RWPE2 (cell line): ENCODE measurements around the gene CSMD2.

ENCODE experiments used
- ATAC-seq: fragments of 200-7000 bp; cut with Tn5 transposase; 3 replicates; pipeline ENCODE4 v1.9.1; 2021; ENCODE audit warnings: low read depth
- DNase-seq: peaks from one replicate; pipeline ENCODE4 v3.0.0-alpha.2; 2020; ENCODE audit warnings: low spot score
- H3K27ac ChIP-seq: fragments of 450-650 bp; 2 replicates; pipeline ENCODE4 v1.5.1; 2017; ENCODE audit warnings: mild to moderate bottlenecking; ENCODE audit not compliant: poor library complexity, severe bottlenecking
- H3K27me3 ChIP-seq: fragments of 250-450 bp; sonication (Bioruptor Pico); 2 replicates; pipeline ENCODE4 v1.5.1; 2021; ENCODE audit warnings: mild to moderate bottlenecking, moderate library complexity; ENCODE audit not compliant: insufficient read depth, poor library complexity, severe bottlenecking
- H3K36me3 ChIP-seq: fragments of 250-450 bp; sonication (Bioruptor Pico); 2 replicates; pipeline ENCODE4 v1.5.1; 2020; ENCODE audit warnings: low read depth, mild to moderate bottlenecking, moderate library complexity
- H3K4me1 ChIP-seq: fragments of 250-450 bp; sonication (Bioruptor Pico); 2 replicates; pipeline ENCODE4 v1.5.1; 2021; ENCODE audit warnings: mild to moderate bottlenecking, moderate library complexity; ENCODE audit not compliant: insufficient read depth, poor library complexity, severe bottlenecking
- H3K4me3 ChIP-seq: fragments of 250-450 bp; sonication (Bioruptor Pico); 2 replicates; pipeline ENCODE4 v1.5.1; 2021; ENCODE audit warnings: mild to moderate bottlenecking, moderate library complexity; ENCODE audit not compliant: severe bottlenecking
- H3K9me3 ChIP-seq: fragments of 250-450 bp; sonication (Bioruptor Pico); 2 replicates; pipeline ENCODE4 v1.5.1; 2021; ENCODE audit warnings: mild to moderate bottlenecking, moderate library complexity; ENCODE audit not compliant: severe bottlenecking
- TF ChIP-seq, protein P1 (sequence below): fragments of 450-650 bp; IDR thresholded peaks from one replicate; pipeline ENCODE4 v1.5.1; 2017; ENCODE audit warnings: mild to moderate bottlenecking, moderate library complexity; ENCODE audit not compliant: poor library complexity, severe bottlenecking

The CSMD2 gene

DNA sequence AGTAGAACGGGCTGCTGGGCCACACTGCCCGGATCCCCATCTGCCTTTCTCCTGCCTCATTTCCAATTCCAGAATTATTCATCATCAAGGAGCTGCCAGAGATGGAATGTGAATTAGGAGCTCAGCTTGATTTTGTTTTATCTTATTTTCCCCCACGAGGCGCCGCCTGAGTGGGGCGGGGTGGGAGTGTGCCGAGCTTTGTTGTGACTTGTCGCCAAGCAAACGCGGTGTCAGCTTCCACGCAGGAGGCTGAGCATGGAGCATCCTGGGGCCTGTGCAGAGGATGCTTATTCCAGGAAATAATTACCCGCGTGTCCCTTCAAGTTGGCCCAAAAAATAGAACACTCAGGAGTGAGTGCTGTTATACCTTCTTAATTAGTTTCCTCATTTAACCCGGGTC lies 209.9 kb downstream of the CSMD2 start:
- DNase-seq, result no peak
- TF ChIP-seq, protein P1, sequence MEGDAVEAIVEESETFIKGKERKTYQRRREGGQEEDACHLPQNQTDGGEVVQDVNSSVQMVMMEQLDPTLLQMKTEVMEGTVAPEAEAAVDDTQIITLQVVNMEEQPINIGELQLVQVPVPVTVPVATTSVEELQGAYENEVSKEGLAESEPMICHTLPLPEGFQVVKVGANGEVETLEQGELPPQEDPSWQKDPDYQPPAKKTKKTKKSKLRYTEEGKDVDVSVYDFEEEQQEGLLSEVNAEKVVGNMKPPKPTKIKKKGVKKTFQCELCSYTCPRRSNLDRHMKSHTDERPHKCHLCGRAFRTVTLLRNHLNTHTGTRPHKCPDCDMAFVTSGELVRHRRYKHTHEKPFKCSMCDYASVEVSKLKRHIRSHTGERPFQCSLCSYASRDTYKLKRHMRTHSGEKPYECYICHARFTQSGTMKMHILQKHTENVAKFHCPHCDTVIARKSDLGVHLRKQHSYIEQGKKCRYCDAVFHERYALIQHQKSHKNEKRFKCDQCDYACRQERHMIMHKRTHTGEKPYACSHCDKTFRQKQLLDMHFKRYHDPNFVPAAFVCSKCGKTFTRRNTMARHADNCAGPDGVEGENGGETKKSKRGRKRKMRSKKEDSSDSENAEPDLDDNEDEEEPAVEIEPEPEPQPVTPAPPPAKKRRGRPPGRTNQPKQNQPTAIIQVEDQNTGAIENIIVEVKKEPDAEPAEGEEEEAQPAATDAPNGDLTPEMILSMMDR, result no peak
- no peak overlapping the region for H3K27ac ChIP-seq
- ATAC-seq, result no peak
- H3K27me3 ChIP-seq, result no peaks in the 10 kb centered on the region
- H3K4me1 ChIP-seq, result no peaks in the 10 kb centered on the region
- H3K36me3 ChIP-seq, result no peaks in the 10 kb centered on the region
- H3K4me3 ChIP-seq, result no peak overlapping the region
- H3K9me3 ChIP-seq, result no peaks in the 10 kb centered on the region

DNA sequence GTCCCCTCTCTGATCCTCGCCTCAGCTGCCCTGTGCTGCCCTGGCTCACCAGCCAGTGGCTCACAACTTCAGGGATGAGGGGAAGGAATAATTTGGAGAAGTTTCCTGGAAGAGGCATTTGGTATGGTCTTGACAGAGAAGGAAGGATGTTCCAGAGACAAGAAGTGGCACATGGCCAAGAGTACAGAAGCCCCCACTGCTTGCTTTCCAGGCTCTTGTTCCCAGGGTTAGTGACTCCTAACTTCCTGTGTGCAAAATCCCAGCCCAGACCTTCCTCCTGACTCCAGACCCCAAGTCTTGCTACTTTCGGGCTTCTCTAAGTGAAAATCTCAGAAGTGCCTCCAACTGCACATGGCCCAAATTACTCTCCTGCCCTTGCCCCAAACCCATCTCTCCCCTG lies 215.5 kb downstream of the CSMD2 start:
- Histone ChIP-seq H3K4me1 (no peaks in the 10 kb centered on the region), H3K27me3 (no peaks in the 10 kb centered on the region)
- TF ChIP-seq, protein P1, result no peak

DNA sequence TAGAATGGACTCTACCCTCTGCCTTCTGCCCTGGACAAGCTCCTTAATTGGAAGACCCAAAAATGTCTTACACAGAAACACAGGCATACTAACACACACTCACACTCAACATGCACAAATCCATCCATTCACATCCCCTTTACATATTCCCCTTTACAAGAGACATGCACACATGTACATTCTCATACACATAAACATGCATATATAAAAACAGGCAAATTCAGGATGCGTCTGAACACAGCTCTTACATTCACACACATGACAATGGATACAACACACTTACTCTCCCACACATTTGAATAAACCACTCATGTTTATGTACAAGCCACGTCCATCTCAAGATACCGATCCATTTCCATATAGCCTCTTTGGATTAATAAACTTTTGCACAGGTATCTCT lies 216.7 kb downstream of the CSMD2 start:
- no peaks in the 10 kb centered on the region for H3K36me3 ChIP-seq
- DNase-seq (no peak), ATAC-seq (no peak)
- H3K9me3 ChIP-seq, result no peaks in the 10 kb centered on the region
- H3K27ac ChIP-seq, result no peak overlapping the region
- H3K4me1 ChIP-seq, result no peaks in the 10 kb centered on the region
- H3K27me3 ChIP-seq, result no peaks in the 10 kb centered on the region
- TF ChIP-seq, protein P1, result no peak
- H3K4me3 ChIP-seq, result no peak overlapping the region

More for the DNA sequence above, 215.5 kb downstream of the CSMD2 start:
- DNase-seq (no peak), ATAC-seq (no peak)
- no peaks in the 10 kb centered on the region for H3K9me3 ChIP-seq
- no peak overlapping the region for H3K4me3 ChIP-seq
- H3K27ac ChIP-seq, result no peak overlapping the region
- no peaks in the 10 kb centered on the region for H3K36me3 ChIP-seq

DNA sequence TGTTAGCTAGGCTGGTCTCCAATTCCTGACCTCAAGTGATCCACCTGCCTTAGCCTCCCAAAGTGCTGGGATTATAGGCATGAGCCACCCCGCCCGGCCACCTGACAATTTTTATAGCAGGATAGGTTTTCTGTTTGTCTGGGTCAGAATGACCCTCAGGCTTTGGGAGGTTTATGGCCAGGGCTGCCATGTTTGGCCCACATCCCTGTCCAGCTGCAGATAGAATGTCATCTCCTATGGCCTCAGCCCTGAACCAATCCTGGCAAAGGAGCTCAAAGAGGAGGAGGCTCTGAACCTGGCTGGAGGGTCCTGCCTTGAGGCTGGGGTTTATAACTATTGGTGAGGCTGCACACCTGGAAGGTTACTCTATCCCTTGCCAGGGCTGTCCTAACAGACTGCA lies 218.2 kb downstream of the CSMD2 start:
- Histone ChIP-seq H3K4me3 (no peak overlapping the region), H3K4me1 (no peaks in the 10 kb centered on the region), H3K36me3 (no peaks in the 10 kb centered on the region), H3K9me3 (no peaks in the 10 kb centered on the region), H3K27ac (no peak overlapping the region), H3K27me3 (no peaks in the 10 kb centered on the region)
- DNase-seq (no peak), ATAC-seq (no peak)
- TF ChIP-seq, protein P1, result no peak

DNA sequence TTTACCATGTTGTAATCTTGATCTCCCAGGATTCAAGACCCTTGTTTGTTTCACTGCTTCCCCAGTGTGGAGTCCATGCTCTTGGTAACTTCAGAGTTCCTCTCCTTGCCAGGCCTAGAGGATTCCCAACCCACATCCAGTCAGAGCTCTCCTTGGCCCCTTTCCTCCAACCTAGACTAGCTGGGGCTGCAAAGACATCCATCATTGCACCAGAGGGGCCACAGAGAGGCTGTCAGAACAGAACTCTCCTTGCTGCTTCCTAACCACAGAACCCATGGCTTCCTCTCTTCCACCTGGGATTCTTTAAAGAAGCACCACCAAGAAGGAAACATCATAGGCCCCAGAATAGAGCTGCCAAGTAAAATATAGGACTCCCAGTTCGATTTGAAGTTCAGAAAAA lies 220.2 kb downstream of the CSMD2 start:
- H3K4me1 ChIP-seq, result no peaks in the 10 kb centered on the region
- ATAC-seq (no peak), DNase-seq (no peak)
- H3K36me3 ChIP-seq, result no peaks in the 10 kb centered on the region
- no peaks in the 10 kb centered on the region for H3K9me3 ChIP-seq
- no peak overlapping the region for H3K27ac ChIP-seq
- H3K4me3 ChIP-seq, result no peak overlapping the region
- H3K27me3 ChIP-seq, result no peaks in the 10 kb centered on the region
- TF ChIP-seq, protein P1, result no peak
